Measurements from ENCODE around the gene MYB. TPM values are rescaled to one million over a fixed set of nuclear protein-coding genes. Genes with fewer than 3 reads are reported as not detected.

Gene MYB
- total and polyA plus RNA-seq, 4 donors = 2.0 to 3.9 (median 2.4) TPM

GRCh38 chr6:135212935-135213334 is 31.8 kb downstream of the MYB start:
- no peaks in the 10 kb centered on the region for H3K9me3 ChIP-seq (ENCODE audit: control insufficient read depth, insufficient read depth, low read length)
- no peak overlapping the region for H3K4me3 ChIP-seq (ENCODE audit: low read depth, low read length)
- no peak overlapping the region for H3K27ac ChIP-seq (ENCODE audit: low read depth, low read length)
- no peak for DNase-seq (ENCODE audit: low read depth in 4 of 6, low spot score in 6 of 6)
- 93% methylated on average over 3 of the region's 5 CpGs for WGBS (ENCODE audit: insufficient coverage)
- no peaks in the 10 kb centered on the region for H3K27me3 ChIP-seq (ENCODE audit: control insufficient read depth, insufficient read depth, low read length)
- no peaks in the 10 kb centered on the region for H3K4me1 ChIP-seq (ENCODE audit: control insufficient read depth, insufficient read depth, low read length)
- no peaks in the 10 kb centered on the region for H3K36me3 ChIP-seq (ENCODE audit: control insufficient read depth, insufficient read depth, low read length)

- no CpG with 5 or more reads among the region's 4 CpGs for WGBS (ENCODE audit: insufficient coverage)
- H3K4me1 ChIP-seq (ENCODE audit: control insufficient read depth, insufficient read depth, low read length) = no peaks in the 10 kb centered on the region
Observed at GRCh38 chr6:135213616-135214015, 32.5 kb downstream of the MYB start.

GRCh38 chr6:135215160-135215559 is 34.1 kb downstream of the MYB start:
- DNase-seq (ENCODE audit: low read depth in 4 of 6, low spot score in 6 of 6) = no peak
- 100% methylated on average over 1 of the region's 3 CpGs for WGBS (ENCODE audit: insufficient coverage)
- H3K27ac ChIP-seq (ENCODE audit: low read depth, low read length) = no peak overlapping the region

More at GRCh38 chr6:135213616-135214015, 32.5 kb downstream of the MYB start:
- no peak for DNase-seq (ENCODE audit: low read depth in 4 of 6, low spot score in 6 of 6)
- Histone ChIP-seq H3K4me3 (ENCODE audit: low read depth, low read length) (no peak overlapping the region), H3K27me3 (ENCODE audit: control insufficient read depth, insufficient read depth, low read length) (no peaks in the 10 kb centered on the region), H3K9me3 (ENCODE audit: control insufficient read depth, insufficient read depth, low read length) (no peaks in the 10 kb centered on the region), H3K36me3 (ENCODE audit: control insufficient read depth, insufficient read depth, low read length) (no peaks in the 10 kb centered on the region), H3K27ac (ENCODE audit: low read depth, low read length) (no peak overlapping the region)

GRCh38 chr6:135215563-135215962 is 34.5 kb downstream of the MYB start:
- no peaks in the 10 kb centered on the region for H3K9me3 ChIP-seq (ENCODE audit: control insufficient read depth, insufficient read depth, low read length)
- H3K4me3 ChIP-seq (ENCODE audit: low read depth, low read length) = no peak overlapping the region
- WGBS (ENCODE audit: insufficient coverage) = 89% methylated on average over 4 of the region's 6 CpGs
- no peaks in the 10 kb centered on the region for H3K27me3 ChIP-seq (ENCODE audit: control insufficient read depth, insufficient read depth, low read length)
- H3K36me3 ChIP-seq (ENCODE audit: control insufficient read depth, insufficient read depth, low read length) = no peaks in the 10 kb centered on the region
- H3K27ac ChIP-seq (ENCODE audit: low read depth, low read length) = no peak overlapping the region
- H3K4me1 ChIP-seq (ENCODE audit: control insufficient read depth, insufficient read depth, low read length) = no peaks in the 10 kb centered on the region
- no peak for DNase-seq (ENCODE audit: low read depth in 4 of 6, low spot score in 6 of 6)

More at GRCh38 chr6:135215160-135215559, 34.1 kb downstream of the MYB start:
- H3K4me3 ChIP-seq (ENCODE audit: low read depth, low read length) = no peak overlapping the region
- H3K27me3 ChIP-seq (ENCODE audit: control insufficient read depth, insufficient read depth, low read length) = no peaks in the 10 kb centered on the region
- H3K9me3 ChIP-seq (ENCODE audit: control insufficient read depth, insufficient read depth, low read length) = no peaks in the 10 kb centered on the region
- no peaks in the 10 kb centered on the region for H3K4me1 ChIP-seq (ENCODE audit: control insufficient read depth, insufficient read depth, low read length)
- no peaks in the 10 kb centered on the region for H3K36me3 ChIP-seq (ENCODE audit: control insufficient read depth, insufficient read depth, low read length)

GRCh38 chr6:135217663-135218062 is 36.6 kb downstream of the MYB start:
- DNase-seq (ENCODE audit: low read depth in 4 of 6, low spot score in 6 of 6) = no peak
- 100% methylated on average over 3 of the region's 6 CpGs for WGBS (ENCODE audit: insufficient coverage)

GRCh38 chr6:135219346-135219745 is 38.2 kb downstream of the MYB start:
- 96% methylated on average over 6 of the region's 6 CpGs for WGBS (ENCODE audit: insufficient coverage)
- DNase-seq (ENCODE audit: low read depth in 4 of 6, low spot score in 6 of 6) = no peak
- H3K4me1 ChIP-seq (ENCODE audit: control insufficient read depth, insufficient read depth, low read length) = no peaks in the 10 kb centered on the region

More at GRCh38 chr6:135217663-135218062, 36.6 kb downstream of the MYB start:
- no peaks in the 10 kb centered on the region for H3K27me3 ChIP-seq (ENCODE audit: control insufficient read depth, insufficient read depth, low read length)
- H3K36me3 ChIP-seq (ENCODE audit: control insufficient read depth, insufficient read depth, low read length) = no peaks in the 10 kb centered on the region
- H3K9me3 ChIP-seq (ENCODE audit: control insufficient read depth, insufficient read depth, low read length) = no peaks in the 10 kb centered on the region
- no peak overlapping the region for H3K4me3 ChIP-seq (ENCODE audit: low read depth, low read length)
- no peaks in the 10 kb centered on the region for H3K4me1 ChIP-seq (ENCODE audit: control insufficient read depth, insufficient read depth, low read length)
- H3K27ac ChIP-seq (ENCODE audit: low read depth, low read length) = no peak overlapping the region

GRCh38 chr6:135221042-135221441 is 39.9 kb downstream of the MYB start:
- H3K4me3 ChIP-seq (ENCODE audit: low read depth, low read length) = no peak overlapping the region
- no peaks in the 10 kb centered on the region for H3K27me3 ChIP-seq (ENCODE audit: control insufficient read depth, insufficient read depth, low read length)
- no peak overlapping the region for H3K27ac ChIP-seq (ENCODE audit: low read depth, low read length)
- H3K4me1 ChIP-seq (ENCODE audit: control insufficient read depth, insufficient read depth, low read length) = no peaks in the 10 kb centered on the region
- WGBS (ENCODE audit: insufficient coverage) = 100% methylated on average over 1 of the region's 3 CpGs
- no peaks in the 10 kb centered on the region for H3K9me3 ChIP-seq (ENCODE audit: control insufficient read depth, insufficient read depth, low read length)
- H3K36me3 ChIP-seq (ENCODE audit: control insufficient read depth, insufficient read depth, low read length) = no peaks in the 10 kb centered on the region
- DNase-seq (ENCODE audit: low read depth in 4 of 6, low spot score in 6 of 6) = no peak

More at GRCh38 chr6:135219346-135219745, 38.2 kb downstream of the MYB start:
- H3K27me3 ChIP-seq (ENCODE audit: control insufficient read depth, insufficient read depth, low read length) = no peaks in the 10 kb centered on the region
- no peaks in the 10 kb centered on the region for H3K36me3 ChIP-seq (ENCODE audit: control insufficient read depth, insufficient read depth, low read length)
- H3K9me3 ChIP-seq (ENCODE audit: control insufficient read depth, insufficient read depth, low read length) = no peaks in the 10 kb centered on the region
- H3K27ac ChIP-seq (ENCODE audit: low read depth, low read length) = no peak overlapping the region
- no peak overlapping the region for H3K4me3 ChIP-seq (ENCODE audit: low read depth, low read length)

- no peaks in the 10 kb centered on the region for H3K36me3 ChIP-seq (ENCODE audit: control insufficient read depth, insufficient read depth, low read length)
- no peak overlapping the region for H3K27ac ChIP-seq (ENCODE audit: low read depth, low read length)
- no peaks in the 10 kb centered on the region for H3K9me3 ChIP-seq (ENCODE audit: control insufficient read depth, insufficient read depth, low read length)
- DNase-seq (ENCODE audit: low read depth in 4 of 6, low spot score in 6 of 6) = no peak
- no peaks in the 10 kb centered on the region for H3K4me1 ChIP-seq (ENCODE audit: control insufficient read depth, insufficient read depth, low read length)
- H3K4me3 ChIP-seq (ENCODE audit: low read depth, low read length) = no peak overlapping the region
- no CpG with 5 or more reads among the region's 1 CpG for WGBS (ENCODE audit: insufficient coverage)
- no peaks in the 10 kb centered on the region for H3K27me3 ChIP-seq (ENCODE audit: control insufficient read depth, insufficient read depth, low read length)
Observed at GRCh38 chr6:135221505-135221904, 40.4 kb downstream of the MYB start.

- H3K4me1 ChIP-seq (ENCODE audit: control insufficient read depth, insufficient read depth, low read length) = no peaks in the 10 kb centered on the region
- no peaks in the 10 kb centered on the region for H3K9me3 ChIP-seq (ENCODE audit: control insufficient read depth, insufficient read depth, low read length)
- H3K36me3 ChIP-seq (ENCODE audit: control insufficient read depth, insufficient read depth, low read length) = no peaks in the 10 kb centered on the region
- 100% methylated on average over 2 of the region's 5 CpGs for WGBS (ENCODE audit: insufficient coverage)
- no peaks in the 10 kb centered on the region for H3K27me3 ChIP-seq (ENCODE audit: control insufficient read depth, insufficient read depth, low read length)
- DNase-seq (ENCODE audit: low read depth in 4 of 6, low spot score in 6 of 6) = no peak
- H3K27ac ChIP-seq (ENCODE audit: low read depth, low read length) = no peak overlapping the region
- H3K4me3 ChIP-seq (ENCODE audit: low read depth, low read length) = no peak overlapping the region
Observed at GRCh38 chr6:135222623-135223022, 41.5 kb downstream of the MYB start.

- Histone ChIP-seq H3K9me3 (ENCODE audit: control insufficient read depth, insufficient read depth, low read length) (no peaks in the 10 kb centered on the region), H3K27ac (ENCODE audit: low read depth, low read length) (no peak overlapping the region), H3K27me3 (ENCODE audit: control insufficient read depth, insufficient read depth, low read length) (no peaks in the 10 kb centered on the region), H3K4me1 (ENCODE audit: control insufficient read depth, insufficient read depth, low read length) (no peaks in the 10 kb centered on the region), H3K4me3 (ENCODE audit: low read depth, low read length) (no peak overlapping the region), H3K36me3 (ENCODE audit: control insufficient read depth, insufficient read depth, low read length) (no peaks in the 10 kb centered on the region)
- no peak for DNase-seq (ENCODE audit: low read depth in 4 of 6, low spot score in 6 of 6)
- WGBS (ENCODE audit: insufficient coverage) = 81% methylated on average over 3 of the region's 6 CpGs
Observed at GRCh38 chr6:135224037-135224647, 43.0 kb downstream of the MYB start.

All from spinal cord (tissue), 10 donors.